ENCODE data around the gene NOSIP.

NOSIP gene

DNA sequence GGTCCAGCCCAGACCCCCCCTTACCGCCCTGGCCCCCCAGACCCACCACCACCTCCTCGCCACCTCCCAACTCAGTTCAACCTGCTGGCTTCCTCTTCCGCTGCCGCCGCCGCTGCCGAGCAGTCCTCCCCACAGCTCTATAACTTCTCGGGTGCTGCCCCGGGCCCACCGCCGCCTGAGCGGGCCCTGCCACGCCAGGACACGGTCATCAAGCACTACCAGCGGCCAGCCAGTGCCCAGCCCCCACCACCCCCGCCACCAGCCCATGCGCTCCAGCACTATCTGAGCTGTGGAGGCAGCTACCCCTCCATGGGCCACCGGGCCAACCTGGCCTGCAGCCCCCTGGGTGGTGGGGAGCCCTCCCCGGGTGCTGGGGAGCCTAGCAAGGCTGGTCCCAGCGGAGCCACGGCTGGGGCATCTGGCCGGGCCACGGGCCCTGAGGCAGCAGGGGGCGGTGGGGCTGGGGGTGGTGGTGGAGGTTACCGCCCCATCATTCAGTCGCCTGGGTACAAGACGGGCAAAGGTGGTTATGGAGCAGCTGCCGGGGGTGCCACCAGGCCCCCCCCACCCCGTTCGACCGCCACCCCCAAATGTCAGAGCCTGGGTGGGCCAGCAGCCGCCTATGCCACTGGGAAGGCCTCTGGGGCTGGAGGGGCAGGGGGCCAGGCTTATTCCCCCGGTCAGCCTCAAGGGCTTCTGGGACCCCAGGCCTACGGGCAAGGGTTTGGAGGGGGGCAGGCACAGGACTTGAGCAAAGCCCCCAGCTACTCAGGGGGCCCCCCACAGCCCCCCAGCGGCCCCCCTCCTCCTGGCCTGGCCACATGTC is 14.8 kb upstream of the NOSIP start:
- DNase-seq (ENCODE audit: low spot score): no peak

DNA sequence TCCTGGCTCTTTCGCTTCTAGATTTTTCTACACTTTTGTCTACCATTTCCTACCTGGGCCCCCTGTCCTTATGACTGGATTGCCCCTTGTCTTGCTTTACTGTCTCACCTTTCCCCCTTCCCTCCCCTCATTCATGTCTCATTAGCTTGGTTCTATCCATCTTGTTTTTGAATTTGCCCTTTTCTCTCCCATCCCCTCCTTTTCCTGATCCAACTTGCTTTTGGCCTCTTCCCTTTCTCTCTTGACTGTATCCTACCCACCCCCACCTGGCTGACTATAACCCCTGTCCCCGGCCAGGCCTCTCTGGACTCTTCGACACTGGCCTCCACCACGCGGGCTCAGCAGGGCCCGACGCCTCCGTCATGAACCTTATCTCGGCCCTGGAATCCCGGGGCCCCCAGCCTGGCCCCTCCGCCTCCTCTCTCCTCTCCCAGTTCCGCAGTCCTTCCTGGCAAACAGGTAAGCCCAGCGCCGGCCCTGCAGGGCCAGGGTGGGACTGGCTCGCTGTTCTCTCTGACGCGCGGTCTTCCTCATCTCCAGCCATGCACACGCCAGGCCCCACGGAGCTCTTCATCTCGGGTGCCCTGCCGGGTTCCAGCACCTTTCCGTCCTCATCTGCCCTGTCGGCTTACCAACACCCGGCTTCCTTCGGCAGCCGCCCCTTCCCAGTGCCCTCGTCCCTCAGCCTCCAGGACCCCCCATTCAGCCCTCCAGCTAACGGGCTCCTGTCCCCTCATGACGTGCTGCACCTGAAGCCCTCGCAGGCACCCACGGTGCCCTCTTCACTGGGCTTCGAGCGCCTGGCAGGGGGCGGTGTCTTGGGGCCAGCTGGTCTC is 14.0 kb upstream of the NOSIP start:
- DNase-seq (ENCODE audit: low spot score): no peak

DNA sequence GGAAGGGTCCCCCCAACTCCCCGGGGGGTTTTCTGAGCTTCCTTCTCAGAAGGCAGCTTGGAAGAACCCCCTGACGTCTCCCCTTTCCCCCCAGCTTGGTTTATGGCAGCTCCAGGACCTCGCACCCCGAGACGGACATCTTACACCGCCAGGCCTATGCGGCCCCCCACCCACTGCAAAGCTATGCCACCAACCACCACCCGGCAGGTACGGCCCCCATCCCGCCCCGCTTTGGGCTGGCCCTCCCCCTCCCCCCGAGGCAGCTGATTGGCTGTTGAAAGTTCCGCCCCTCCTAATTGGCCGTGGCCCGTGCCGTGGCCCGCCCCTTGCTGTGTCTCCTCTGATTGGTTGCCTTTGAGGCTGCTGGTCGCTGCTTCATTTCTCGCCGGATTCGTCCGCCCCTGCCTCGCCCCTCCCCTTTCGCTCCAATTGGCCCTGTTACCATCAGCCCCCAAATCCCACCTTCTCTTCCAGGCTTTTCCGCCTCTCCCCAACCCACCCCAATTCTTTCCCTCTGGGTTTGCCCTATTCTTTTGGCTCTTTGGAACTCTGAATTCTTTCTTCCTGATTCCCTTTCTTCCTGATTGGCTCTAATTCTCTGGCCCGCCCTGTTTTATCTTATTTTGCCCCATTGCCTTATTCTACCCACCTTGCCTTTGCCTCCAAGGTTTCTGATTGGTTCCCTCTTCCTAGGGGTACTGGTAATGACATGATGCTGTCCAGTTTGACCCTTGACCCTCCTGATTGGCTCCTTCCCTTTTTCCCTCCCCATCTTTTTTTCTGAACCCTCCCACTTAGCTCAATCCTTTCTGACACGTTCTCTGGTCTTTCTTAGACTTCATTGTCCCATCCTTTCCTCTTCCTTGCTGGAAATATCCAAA is 13.1 kb upstream of the NOSIP start:
- peak; percentile 89 for DNase-seq (ENCODE audit: low spot score)

DNA sequence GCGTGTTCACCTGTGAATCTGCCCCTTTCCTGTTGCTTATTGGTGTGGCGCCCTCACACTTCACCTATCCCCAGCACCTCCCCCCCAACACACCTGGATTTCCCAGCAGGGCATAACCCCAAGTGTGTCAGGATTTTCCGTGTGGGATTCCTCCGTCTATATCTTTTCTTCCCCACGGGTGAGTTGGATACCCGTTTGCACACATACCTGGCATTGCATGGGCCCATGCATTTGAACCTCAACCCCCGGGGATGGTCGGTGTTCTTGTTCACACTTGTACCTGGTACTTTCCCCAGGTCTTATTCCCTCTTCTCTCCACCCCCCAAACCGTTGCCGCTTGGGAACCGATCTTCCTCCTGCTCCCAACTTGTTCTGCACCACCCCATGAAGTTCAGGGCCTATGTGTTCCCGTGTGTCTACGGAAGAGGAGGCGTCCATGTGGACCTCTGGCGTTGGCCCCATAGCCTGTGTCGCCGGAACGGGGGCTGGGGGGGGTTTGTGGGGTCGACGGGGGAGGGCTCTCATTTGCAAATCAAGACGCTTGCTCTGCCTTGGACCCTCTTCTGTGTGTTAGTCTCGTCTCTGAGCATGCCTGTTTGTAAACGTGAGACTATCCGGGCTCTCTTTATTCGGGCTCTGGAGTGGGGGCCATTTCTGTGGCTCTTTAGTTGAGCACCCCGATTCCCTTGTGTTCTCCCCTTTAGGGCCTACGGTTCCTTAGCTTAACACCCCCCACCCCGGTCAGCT is 12.3 kb upstream of the NOSIP start:
- peak; percentile 33 for DNase-seq (ENCODE audit: low spot score)

DNA sequence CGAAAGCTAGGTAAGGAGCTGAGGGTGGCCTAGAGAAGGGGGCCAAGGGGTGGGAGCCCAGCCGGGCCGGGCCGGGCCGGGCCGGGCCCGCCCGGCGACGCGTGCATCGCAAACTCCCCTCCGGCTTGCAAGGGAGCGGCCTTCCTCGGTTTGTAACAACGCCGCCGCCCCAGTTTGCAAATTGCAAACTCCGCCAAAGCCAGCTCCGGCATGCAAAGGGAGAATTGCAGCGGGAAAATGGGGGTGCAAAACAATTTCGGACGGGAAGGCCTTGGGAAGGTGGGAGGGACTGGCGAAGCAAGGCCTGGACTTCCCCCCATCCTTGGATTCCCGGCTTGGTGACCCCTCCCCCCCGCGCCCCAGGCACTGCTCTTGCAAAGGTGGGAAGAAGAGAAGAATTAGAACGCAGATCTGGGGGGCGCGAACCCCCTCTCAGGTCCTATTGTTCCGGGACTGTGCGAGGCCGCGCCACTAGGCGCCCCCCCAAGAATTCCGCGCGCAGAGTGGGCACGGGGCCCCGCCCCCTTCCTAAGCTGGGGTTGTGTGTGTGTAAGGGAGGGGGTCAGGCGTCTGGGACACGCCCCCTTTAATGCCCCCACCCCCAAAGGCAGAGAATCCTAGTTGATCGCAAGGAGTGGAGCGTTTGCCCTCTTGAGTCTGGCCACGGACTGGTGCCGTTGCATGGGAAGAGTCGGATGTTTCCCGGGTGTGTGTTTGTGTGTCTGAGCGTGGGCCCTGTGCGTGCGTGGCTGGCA is 11.6 kb upstream of the NOSIP start:
- DNase-seq (ENCODE audit: low spot score): peak; percentile 32

DNA sequence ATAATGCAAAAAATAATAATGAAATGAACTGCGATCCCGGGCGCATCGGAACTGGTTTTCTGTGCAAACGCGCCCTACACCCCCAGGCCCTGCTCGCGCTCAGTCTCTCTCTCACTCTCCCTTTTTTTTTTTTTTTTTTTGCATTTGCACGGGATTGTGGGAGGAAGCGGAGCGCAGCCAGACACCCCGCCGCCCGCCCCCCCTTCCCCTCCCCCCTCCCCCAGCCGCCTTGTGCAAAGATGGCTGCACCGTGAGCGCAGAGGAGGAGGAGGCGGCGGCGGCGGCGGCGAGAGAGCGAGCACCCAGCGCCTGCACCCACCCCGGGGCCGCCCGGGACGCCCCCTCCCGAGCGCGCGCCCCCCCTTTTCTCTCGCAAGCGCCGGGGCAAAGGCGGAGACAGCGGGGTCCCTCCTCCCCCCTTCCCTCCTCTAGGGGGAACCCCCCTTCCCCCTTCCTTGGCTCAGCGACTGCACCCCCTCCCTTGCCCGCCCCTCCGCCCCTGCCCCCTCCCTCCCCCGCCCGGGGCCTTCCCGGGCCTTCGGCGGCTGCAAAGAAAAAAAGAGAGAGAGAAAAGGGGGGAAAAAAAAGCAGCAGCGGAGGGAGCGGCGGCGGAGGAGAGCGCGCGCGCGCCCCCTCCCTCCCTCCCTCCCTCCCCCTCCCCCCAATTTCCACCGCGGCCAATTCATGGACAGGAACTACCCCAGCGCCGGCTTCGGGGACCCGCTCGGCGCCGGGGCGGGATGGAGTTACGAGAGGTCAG is 10.8 kb upstream of the NOSIP start, which contains the start of gene PRR12:
PRR12 (plus strand) TSS at position 212 of the 760 bp plus-strand sequence; CDS start at position 685, 473 bp downstream.
- peak; percentile 78 for DNase-seq (ENCODE audit: low spot score)

DNA sequence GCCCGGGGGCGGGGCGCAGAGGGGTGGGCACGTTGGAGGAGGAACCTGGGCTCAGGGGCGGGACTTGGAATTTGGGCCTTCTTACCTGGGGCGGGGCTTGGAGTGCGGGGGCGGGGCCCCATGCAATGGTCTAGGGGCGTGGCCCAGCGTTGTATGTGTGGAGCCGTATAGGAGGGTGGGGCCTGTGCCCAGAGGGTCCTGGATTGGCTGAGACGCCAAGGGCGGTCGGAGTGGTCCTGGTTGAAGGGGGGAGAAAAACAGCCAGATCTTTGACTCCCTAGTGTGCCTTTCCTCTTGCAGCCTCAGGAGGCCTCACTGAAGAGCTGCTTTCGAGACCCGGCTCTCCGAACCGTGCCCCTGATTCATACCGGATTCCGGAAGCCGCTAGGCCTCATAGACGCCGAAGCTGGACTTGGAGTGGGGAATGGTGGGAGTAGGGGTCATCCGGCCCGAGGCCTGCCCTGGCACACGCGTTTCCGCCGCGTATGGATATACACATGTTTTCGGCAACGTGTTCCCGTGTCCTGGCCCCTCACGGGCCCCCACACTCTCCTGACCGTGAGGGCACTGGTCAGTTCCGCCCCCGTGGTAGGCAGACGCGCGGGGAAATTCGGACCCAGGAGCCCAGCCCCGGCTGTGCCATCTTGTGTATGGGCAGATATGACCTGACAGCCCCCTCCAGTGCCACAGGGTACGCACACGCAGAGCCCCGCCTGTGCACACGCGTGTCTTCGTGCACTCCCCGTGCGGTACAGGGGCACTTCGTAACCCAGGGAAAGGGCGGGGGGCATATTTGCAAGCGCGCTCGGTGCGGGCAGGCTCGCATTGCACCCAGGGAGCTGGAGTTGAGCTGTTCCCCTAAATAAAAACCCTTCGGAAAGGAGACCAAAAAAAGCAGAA is 10.0 kb upstream of the NOSIP start:
- DNase-seq (ENCODE audit: low spot score): peak; percentile 98

DNA sequence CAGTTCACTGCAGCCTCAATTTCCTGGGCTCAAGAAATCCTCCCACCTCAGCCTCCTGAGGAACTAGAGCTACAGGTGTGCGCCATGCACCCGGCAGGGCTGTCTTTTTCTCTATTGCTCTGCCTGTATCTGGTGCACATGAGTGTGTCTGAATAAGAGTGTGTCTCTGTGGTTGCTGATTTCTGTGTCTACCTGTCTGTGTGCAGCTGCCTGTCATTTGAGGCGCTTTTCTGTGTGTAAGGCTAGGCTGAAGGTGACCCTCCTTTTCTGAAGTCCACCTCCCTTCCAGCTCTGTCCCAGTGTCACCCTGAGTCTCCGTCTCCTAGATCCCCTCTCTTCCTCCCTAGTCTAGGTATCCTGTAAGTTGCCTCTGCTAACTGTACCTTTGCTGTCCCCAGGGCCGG is 9.1 kb upstream of the NOSIP start:
- no peak for DNase-seq (ENCODE audit: low spot score)

DNA sequence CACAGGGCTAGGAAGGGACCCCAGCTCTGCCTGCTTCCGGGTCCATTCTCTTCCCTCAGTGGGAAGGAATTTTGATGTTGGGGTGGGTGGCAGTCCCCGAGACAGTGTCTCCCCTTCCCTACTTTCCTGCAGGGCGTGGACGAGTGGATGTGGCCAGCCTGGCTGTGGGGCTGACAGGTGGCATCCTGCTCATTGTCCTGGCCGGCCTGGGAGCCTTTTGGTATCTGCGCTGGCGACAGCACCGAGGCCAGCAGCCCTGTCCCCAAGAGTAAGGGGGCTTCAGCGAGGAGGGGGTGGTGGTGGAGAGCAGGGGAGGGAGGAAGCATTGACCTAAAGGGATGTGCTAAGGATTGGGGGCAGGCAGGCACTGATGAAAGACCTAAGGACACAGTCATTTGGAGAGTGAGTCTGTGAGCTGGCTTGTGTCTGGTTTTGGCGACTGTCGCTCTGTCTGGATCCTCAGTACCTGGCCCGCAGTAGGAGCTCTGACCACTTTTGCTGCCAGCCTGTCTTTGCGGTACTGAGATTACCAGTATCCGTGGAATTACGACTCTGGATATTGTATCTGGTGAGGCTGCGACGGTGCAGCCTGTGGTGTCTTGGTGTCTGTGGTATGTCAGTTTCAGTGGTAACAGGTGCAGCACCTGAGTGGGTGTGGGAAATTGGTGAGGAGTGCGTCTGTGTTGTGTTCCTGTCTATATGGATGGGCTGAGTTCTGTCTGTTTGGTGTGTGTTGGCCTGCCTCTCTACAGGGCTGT is 8.2 kb upstream of the NOSIP start:
- DNase-seq (ENCODE audit: low spot score): no peak

DNA sequence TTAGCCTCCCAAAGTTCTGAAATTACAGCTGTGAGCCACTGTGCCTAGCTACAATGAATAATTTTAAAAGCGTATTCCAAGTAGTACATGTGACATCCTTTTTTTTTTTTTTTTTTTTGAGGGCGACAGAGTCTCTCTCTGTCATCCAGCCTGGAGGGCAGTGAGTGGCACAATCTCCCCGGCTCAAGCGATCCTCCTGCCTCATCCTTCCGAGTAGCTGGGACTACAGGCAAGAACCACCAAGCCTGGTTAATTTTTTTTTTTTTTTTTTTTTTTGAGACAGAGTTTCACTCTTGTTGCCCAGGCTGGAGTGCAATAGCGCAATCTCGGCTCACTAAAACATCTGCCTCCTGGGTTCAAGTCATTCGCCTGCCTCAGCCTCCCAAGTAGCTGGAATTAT is 6.9 kb upstream of the NOSIP start:
- no peak for DNase-seq (ENCODE audit: low spot score)

DNA sequence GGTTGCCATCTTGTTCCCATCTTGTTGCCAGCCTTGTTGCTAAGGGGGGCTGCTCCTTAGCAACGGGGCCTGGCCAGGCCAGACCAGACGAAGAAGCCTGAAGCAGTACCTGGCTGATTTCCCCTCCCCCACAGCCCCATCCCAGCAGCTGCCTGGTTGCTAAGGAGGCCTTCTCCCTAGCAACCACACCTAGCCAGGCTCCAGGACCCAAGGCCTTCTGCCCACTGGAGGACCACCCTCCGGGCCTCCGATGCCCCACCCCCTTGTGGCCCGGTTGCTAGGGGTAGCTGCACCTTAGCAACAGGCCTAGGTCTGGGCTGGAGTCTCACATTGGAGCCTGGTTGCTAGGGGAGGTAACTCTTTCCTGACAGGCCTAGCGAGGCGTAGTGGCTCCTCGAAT is 4.7 kb upstream of the NOSIP start:
- DNase-seq (ENCODE audit: low spot score): no peak

DNA sequence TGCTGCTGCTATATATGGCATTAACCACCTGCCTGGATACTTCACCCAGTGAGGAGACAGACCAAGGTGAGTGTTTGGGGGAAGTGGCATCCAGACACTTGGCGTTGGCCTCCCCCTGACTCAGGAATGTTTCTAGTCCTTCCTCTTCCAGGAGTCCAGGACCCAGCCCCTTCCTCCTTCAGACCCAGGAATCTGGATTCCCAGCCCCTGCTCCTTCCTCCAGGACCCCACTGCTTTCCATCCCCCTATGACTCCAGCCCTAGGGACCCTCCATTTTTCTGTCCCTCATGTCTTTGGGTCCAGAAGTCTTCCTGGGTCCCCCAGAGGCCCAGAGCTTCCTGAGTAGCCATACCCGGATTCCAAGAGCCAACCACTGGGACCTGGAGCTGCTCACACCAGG is 2.9 kb upstream of the NOSIP start:
- DNase-seq (ENCODE audit: low spot score): no peak

DNA sequence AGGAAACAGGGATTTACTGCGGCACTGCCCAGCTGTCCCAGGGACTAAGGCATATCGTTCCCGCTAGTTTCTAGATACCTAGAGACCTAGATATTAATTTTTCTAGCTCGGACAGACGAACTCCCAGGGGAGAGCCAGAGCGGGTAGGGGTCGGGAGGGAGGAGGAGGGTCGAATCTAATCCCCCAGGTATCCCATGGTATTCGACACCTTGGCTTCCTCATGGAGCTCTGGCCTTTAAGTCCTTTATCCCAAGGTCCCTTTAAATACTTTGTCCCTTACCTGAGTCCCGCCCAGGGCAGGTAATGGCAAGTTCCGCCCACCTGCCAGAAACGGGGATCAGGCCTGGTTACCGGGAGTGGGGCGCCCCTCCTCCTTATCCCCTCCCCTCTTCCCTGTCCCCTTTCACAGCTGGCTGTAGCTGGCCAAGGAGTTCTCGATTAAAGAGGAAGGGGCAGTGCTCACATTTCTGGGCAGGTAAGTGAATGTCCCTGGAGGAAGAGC is 702 bp upstream of the NOSIP start, which contains the start of gene PRRG2:
PRRG2 (plus strand) TSS at position 310 of the 502 bp plus-strand sequence. CDS start 1,904 bp downstream, outside the sequence.
- DNase-seq (ENCODE audit: low spot score): peak; percentile 42

DNA sequence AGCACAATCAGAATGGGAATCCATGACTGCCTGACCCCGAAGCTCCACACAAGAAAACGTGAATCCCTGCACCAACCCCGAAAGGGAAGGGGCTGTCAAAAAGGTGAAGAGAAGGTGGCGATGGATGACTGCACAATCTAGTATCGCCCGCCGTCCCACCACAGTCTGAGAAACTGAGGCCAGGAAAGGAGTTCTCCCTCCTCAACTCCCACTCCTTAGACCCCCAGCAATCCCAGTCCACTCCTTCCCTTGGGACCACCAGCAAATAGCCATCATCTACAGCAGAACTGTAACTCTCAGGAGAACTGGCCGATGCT is 451 bp downstream of the NOSIP start:
- no peak for DNase-seq (ENCODE audit: low spot score)

DNA sequence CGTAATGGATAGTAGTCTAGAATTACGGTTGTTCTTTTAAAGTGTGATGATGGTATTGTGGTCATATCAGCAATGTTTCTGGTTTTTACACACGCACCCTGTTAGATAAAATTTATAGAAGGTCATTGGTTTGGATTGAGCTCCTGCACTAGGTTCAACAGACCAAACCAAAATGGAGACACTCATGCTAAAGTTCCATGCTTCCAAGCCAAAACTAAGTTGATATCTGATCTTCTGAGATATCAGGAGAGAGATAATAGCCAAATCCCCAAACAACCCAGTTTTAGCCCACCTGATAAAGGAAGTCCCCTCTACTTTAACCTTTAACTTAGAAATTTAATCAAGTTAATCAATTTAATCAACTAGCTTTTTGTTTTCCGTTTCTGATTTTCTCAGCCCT is 1.2 kb downstream of the NOSIP start:
- DNase-seq (ENCODE audit: low spot score): no peak

DNA sequence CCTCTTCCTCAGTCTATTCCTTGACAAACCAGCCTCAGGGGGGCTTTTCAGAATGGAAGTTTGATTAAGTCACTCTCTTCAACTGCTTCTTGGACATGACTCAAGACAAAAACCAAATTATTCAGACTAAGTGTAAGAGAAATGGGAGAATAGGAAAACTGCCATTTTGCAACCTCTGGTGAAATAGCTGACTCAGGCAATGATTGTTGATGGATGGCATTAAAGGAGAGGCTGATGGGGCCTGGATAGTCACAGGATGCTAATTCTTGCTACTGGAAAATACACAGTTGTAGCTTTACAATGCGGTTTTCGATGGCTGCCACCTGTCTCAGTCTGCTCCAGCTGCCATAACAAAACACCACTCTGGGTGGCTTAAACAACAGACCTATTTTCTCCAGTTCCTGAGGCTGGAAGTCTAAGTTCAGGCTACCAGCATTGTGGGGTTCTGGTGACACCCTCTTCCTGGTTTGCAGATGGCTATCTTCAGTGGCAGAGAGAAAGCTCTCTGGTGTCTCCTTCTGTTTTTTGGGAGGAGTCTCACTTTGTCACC is 6.1 kb downstream of the NOSIP start:
- DNase-seq (ENCODE audit: low spot score): no peak

DNA sequence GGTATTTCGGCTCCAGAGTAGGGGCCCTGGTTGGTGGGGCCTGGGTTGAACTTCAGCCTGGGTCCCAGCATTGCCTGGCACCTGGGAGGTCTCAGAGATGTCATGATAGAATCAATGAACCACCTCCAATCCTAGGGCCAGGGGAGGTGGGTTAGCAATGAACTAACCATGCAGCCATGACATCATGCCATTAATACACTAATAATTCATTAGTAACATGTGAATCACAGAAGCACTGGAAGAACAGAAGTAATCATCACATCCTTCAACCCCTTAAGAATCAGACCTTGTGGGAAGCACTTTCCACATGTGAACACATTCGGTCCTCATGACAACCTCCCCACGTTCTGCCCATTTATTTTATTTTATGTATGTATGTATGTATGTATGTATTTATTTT is 6.9 kb downstream of the NOSIP start:
- peak; percentile 20 for DNase-seq (ENCODE audit: low spot score)

DNA sequence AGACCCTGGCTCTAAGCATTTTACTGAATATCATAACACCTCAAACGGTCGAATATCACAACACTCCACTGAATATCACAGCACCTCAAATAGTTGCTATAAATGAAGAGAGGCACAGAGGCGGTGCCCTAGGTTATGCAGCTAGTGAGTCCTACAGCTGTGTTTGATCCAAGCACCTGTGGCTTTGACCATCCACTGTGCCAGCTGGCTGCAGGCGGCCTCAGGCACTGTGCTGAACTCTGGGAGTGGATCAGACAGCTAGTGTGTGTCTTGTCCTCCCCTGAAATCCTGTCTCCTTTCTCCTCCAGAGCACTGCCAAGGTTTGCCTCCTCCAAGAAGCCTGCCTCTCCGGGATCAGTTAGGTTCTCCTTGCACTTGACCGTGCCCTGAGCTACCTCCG is 7.3 kb downstream of the NOSIP start:
- DNase-seq (ENCODE audit: low spot score): no peak
